Calu3 (cell line): ENCODE data around the gene SKIC8. TPM values are rescaled to one million over a fixed set of nuclear protein-coding genes. Genes with fewer than 3 reads are reported as not detected.

Experiments
- BruUV-seq: library from RNA; stranded (reverse); fragments of 400-500 nt; replicated peaks from 2 replicates; lab custom pipeline; 2021; lab: Mats Ljungman, UMichigan
- CTCF ChIA-PET: fragments of 300-600 bp; sonication (Branson Sonifier 250); formaldehyde crosslinking; loops from one replicate; lab custom pipeline; 2022; ENCODE audit warnings: antibody characterized with exemption; lab: Charles Lee
- DNase-seq: peaks from one replicate; pipeline ENCODE4 v3.0.0; 2022
- H3K27ac Mint-ChIP-seq: one replicate; pipeline ENCODE4 v1.8.0; 2022; ENCODE audit warnings: mixed read lengths; ENCODE audit not compliant: unreplicated experiment
- H3K27me3 Mint-ChIP-seq: one replicate; pipeline ENCODE4 v1.8.0; 2022; ENCODE audit warnings: mixed read lengths; ENCODE audit not compliant: unreplicated experiment
- H3K36me3 Mint-ChIP-seq: one replicate; pipeline ENCODE4 v1.8.0; 2022; ENCODE audit warnings: mild to moderate bottlenecking, moderate library complexity, mixed read lengths; ENCODE audit not compliant: insufficient read depth, unreplicated experiment
- H3K4me1 Mint-ChIP-seq: one replicate; pipeline ENCODE4 v1.8.0; 2022; ENCODE audit warnings: mild to moderate bottlenecking, low read depth, mixed read lengths; ENCODE audit not compliant: unreplicated experiment
- H3K4me3 Mint-ChIP-seq: one replicate; pipeline ENCODE4 v1.8.0; 2022; ENCODE audit warnings: mild to moderate bottlenecking, low read depth, moderate library complexity, mixed read lengths; ENCODE audit not compliant: unreplicated experiment
- H3K9me3 Mint-ChIP-seq: one replicate; pipeline ENCODE4 v1.8.0; 2022; ENCODE audit warnings: low read depth, mixed read lengths; ENCODE audit not compliant: unreplicated experiment
- CTCF ChIP-seq: fragments of 200-600 bp; IDR thresholded peaks from one replicate; pipeline ENCODE4 v1.8.0; 2022; ENCODE audit warnings: antibody characterized with exemption; ENCODE audit not compliant: unreplicated experiment
- intact Hi-C: fragments of 100-400 bp; cut with micrococcal nuclease; formaldehyde crosslinking; loops from one replicate; pipeline ENCODE4 v1.10.0; 2022; ENCODE audit not compliant: unreplicated experiment
- total RNA-seq: library from RNA; stranded (reverse); gene quantifications from 2 replicates; pipeline ENCODE4 v1.2.3, GENCODE V29; 2022

SKIC8 gene
- total RNA-seq, 1 experiment from 2014 or later = 67.8 TPM

- no peak for TF ChIP-seq CTCF
- Mint-ChIP-seq H3K36me3 (peaks cover 34% of the 10 kb centered on the region), H3K27ac (no peak overlapping the region), H3K4me1 (no peaks in the 10 kb centered on the region), H3K27me3 (no peaks in the 10 kb centered on the region), H3K9me3 (no peaks in the 10 kb centered on the region), H3K4me3 (no peak overlapping the region)
- CTCF ChIA-PET = no interaction called here
- no peak for DNase-seq
- intact Hi-C loops = no loop called here
- no TSS peak for BruUV-seq
Measured at GRCh38 chr15:78280319-78281072, 18.9 kb downstream of the SKIC8 start.

DNA sequence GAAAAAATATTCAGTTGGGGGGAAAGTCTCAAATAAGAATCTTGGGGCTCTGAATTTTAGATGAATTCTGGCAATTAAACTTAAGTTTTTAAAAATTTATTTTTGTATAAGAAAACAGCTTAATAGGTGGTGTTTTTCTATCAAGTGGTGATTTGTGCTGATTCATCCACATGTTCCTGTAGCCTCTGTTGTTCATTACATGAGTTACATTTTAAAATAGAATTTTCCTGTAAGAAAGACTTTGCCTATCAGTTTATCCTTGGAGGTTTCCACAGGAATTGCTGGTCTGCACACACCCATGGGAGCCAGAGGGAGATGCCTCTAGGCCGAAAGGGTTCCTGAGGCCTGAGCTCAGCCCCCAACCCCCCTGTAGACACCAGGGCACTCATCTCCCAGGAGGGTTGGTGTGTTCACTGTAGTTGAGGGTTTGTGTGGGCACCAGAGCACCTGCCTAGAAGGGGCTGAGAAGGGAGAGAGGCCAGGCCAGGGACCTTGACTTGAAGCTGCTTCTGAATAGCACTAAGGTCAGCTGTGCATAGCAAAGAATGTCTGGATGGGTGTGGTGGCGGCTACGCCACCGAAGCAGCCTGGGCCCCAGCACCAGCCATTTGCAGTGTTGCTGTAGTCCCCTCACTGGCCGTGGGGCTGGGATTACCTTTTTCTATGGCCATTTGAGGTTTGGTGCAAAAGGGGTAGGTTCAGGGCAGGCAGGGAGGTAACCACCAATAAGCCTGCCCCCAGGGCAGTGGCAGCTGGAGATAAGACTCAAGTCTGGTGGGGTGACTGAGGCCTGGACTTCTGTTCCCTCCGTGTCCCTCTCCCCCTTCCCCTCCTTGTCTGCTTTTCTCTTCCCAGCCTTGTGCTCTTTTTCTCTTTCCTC, 23.1 kb downstream of the SKIC8 start:
- no peak overlapping the region for H3K27ac Mint-ChIP-seq
- no peak for TF ChIP-seq CTCF
- no peaks in the 10 kb centered on the region for H3K4me1 Mint-ChIP-seq
- DNase-seq = no peak
- H3K4me3 Mint-ChIP-seq = no peak overlapping the region
- peaks cover 26% of the 10 kb centered on the region for H3K36me3 Mint-ChIP-seq
- no peaks in the 10 kb centered on the region for H3K27me3 Mint-ChIP-seq
- BruUV-seq = no TSS peak
- H3K9me3 Mint-ChIP-seq = no peaks in the 10 kb centered on the region
- intact Hi-C loops = no loop called here
- CTCF ChIA-PET = no interaction called here

DNA sequence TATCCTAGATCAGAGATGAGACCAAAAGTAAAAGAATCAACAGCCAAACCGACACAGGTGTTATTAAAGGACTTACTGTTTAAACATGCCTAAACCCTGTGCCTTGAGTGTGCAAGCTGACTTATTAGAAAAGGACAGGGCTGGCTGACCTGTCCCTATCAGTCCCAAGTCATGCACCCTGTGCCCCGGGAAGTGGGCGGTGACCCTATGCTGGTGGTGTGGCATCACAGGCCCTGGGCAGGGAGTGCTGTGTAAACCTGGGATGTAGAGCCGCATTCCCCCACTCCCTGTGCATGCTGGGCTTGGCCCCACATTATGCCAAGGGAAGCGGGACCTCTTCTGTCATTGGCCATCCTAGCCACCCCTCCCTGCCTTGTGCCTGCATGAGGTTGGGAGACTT, 24.4 kb downstream of the SKIC8 start:
- no peak for TF ChIP-seq CTCF
- CTCF ChIA-PET = no interaction called here
- H3K27ac Mint-ChIP-seq = no peak overlapping the region
- no TSS peak for BruUV-seq
- DNase-seq = no peak
- no peaks in the 10 kb centered on the region for H3K4me1 Mint-ChIP-seq
- peaks cover 25% of the 10 kb centered on the region for H3K36me3 Mint-ChIP-seq
- H3K4me3 Mint-ChIP-seq = no peak overlapping the region
- intact Hi-C loops = no loop called here
- no peaks in the 10 kb centered on the region for H3K9me3 Mint-ChIP-seq
- H3K27me3 Mint-ChIP-seq = no peaks in the 10 kb centered on the region

DNA sequence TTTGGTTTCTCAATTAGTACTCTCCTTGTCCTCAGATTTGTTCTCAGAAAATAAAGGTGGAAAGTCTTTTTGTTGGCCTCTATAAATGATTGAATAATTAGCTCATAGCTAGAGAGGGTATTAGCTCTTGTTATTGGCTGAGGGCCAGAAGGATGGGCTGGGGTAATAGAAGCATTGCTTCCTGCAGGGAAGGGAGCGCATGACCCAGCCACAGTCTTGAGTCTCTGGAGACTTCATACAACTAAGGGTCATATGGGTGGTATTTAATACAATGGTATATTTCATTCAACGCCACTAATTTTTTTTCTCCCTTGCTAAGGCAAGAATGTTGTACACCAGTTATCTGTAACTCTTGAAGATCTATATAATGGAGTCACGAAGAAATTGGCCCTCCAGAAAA, 26.6 kb downstream of the SKIC8 start:
- Mint-ChIP-seq H3K4me1 (no peaks in the 10 kb centered on the region), H3K36me3 (peaks cover 21% of the 10 kb centered on the region), H3K4me3 (no peak overlapping the region), H3K27me3 (no peaks in the 10 kb centered on the region), H3K9me3 (no peaks in the 10 kb centered on the region), H3K27ac (no peak overlapping the region)
- no peak for DNase-seq
- CTCF ChIA-PET = interaction anchor here (0.9 to 1.7 kb wide), 2 partner anchors 9 to 63 kb away, joined by 4 read pairs; no protein-coding TSS in a partner anchor
- TF ChIP-seq CTCF = no peak
- BruUV-seq = no TSS peak
- intact Hi-C loops = no loop called here
